ENCODE results near the gene MAP3K12. TPM values are rescaled to one million over a fixed set of nuclear protein-coding genes. Genes with fewer than 3 reads are reported as not detected.
A peak's percentile ranks its signal among the peaks of the same experiment; 100 is the strongest.

Gene MAP3K12
- total RNA-seq, 1 donor from 2014 or later = 6.0 TPM

DNA sequence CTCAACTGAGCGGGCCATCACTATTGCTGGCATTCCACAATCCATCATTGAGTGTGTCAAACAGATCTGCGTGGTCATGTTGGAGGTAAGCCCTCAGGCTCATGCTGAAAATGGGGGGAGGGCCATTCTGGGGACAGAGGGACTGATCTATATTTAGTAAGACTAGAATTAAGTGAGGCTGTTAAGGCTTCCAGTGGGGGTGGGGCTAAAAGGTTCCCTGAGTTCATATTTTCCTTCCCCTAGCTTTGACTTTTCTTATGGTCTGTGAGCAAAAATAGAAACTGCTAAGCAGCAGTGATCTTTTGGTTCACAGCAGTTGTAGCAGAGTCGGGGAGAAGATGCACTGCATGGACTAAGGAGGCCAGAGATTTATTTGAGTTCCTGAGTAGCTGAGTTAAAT, 38.2 kb downstream of the MAP3K12 start:
- no peaks in the 10 kb centered on the region for H3K9me3 Mint-ChIP-seq
- intact Hi-C loops (cut with micrococcal nuclease) = no loop called here
- H3K27ac Mint-ChIP-seq = no peak overlapping the region
- H3K27me3 Mint-ChIP-seq = no peaks in the 10 kb centered on the region
- peaks cover 93% of the 10 kb centered on the region for H3K36me3 Mint-ChIP-seq (ENCODE audit: low read depth)
- no peak for DNase-seq
- POLR2A ChIA-PET = interaction anchor here (1.0 to 1.2 kb wide), 2 partner anchors 8 to 14 kb away, joined by 4 to 7 read pairs; no protein-coding TSS in a partner anchor
- CTCF ChIA-PET = no interaction called here
- TF ChIP-seq, protein P1, sequence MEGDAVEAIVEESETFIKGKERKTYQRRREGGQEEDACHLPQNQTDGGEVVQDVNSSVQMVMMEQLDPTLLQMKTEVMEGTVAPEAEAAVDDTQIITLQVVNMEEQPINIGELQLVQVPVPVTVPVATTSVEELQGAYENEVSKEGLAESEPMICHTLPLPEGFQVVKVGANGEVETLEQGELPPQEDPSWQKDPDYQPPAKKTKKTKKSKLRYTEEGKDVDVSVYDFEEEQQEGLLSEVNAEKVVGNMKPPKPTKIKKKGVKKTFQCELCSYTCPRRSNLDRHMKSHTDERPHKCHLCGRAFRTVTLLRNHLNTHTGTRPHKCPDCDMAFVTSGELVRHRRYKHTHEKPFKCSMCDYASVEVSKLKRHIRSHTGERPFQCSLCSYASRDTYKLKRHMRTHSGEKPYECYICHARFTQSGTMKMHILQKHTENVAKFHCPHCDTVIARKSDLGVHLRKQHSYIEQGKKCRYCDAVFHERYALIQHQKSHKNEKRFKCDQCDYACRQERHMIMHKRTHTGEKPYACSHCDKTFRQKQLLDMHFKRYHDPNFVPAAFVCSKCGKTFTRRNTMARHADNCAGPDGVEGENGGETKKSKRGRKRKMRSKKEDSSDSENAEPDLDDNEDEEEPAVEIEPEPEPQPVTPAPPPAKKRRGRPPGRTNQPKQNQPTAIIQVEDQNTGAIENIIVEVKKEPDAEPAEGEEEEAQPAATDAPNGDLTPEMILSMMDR (IDR thresholded peaks at IDR 0.05) = no peak
- no peak for ATAC-seq (ENCODE audit: low read depth)
- no peak overlapping the region for H3K4me3 Mint-ChIP-seq
- H3K4me1 Mint-ChIP-seq = peaks cover 13% of the 10 kb centered on the region

DNA sequence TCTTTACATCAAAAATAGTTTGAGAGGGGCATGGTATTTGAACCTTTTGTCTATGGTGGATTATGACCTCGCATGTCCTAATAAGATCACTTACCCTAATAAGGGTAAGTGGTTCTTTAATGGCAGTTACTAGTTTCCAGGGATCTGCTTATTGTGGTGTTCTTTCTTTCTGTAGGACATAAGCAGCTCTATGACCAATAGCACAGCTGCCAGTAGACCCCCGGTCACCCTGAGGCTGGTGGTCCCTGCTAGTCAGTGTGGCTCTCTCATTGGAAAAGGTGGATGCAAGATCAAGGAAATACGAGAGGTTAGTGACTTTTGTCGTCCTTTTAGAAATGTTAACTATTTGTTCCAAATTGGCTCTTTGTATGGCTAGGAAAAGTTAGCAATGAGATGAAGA, 40.2 kb downstream of the MAP3K12 start:
- intact Hi-C loops (cut with micrococcal nuclease) = loop anchor here (2.0 kb wide), 1 partner anchor 14 kb away; no protein-coding TSS in a partner anchor
- no peak for ATAC-seq (ENCODE audit: low read depth)
- ChIA-PET POLR2A (interaction anchor here (0.5 to 1.1 kb wide), 9 partner anchors 8 to 1416 kb away, joined by 3 to 11 read pairs (median 4); partner anchors contain the start of genes PRR13 and TARBP2), CTCF (no interaction called here)
- Mint-ChIP-seq H3K27me3 (no peaks in the 10 kb centered on the region), H3K4me3 (no peak overlapping the region), H3K36me3 (ENCODE audit: low read depth) (peaks cover 93% of the 10 kb centered on the region), H3K9me3 (no peaks in the 10 kb centered on the region), H3K4me1 (peaks cover 15% of the 10 kb centered on the region), H3K27ac (no peak overlapping the region)
- DNase-seq = no peak
- TF ChIP-seq, protein P1 (IDR thresholded peaks at IDR 0.05) = no peak

DNA sequence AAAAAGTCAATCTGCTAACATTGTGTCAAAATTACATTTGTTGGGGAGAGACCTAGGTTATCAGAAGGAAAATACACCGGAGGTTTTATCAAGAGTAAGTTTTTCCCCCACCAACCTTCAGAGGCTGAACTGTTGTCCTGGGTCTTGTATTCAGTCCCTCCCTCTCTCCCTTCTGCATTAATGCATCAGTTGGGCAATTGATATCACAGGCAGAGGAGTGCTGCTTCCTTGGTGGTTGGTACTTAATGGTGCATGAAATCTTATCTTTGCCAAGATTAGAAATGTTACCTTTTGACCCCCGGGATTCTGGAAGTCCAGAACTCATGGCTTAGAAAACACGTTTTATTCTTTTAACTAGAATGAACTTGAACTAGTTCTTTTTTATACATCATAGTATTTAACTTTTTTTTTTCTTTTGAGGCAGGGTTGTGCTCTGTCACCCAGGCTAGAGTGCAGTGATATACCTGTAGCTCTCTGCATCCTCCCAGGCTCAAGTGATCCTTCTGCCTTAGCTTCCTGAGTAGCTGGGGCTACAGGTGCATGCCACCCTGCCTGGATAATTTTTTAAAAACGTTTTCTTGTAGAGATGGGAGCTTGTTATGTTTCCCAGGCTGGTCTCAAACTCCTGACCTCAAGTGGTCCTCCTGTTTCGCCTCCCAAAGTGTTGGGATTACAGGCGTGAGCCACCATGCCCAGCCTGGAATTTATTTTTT, 42.4 kb downstream of the MAP3K12 start:
- ATAC-seq (ENCODE audit: low read depth) = no peak
- intact Hi-C loops (cut with micrococcal nuclease) = no loop called here
- H3K36me3 Mint-ChIP-seq (ENCODE audit: low read depth) = peaks cover 86% of the 10 kb centered on the region
- no peaks in the 10 kb centered on the region for H3K27me3 Mint-ChIP-seq
- no peaks in the 10 kb centered on the region for H3K9me3 Mint-ChIP-seq
- CTCF ChIA-PET = no interaction called here
- no peak overlapping the region for H3K27ac Mint-ChIP-seq
- POLR2A ChIA-PET = interaction anchor here (2.0 kb wide), 1 partner anchor 44 kb away, joined by 7 read pairs; the partner anchor contains the start of gene TARBP2
- peaks cover 29% of the 10 kb centered on the region for H3K4me1 Mint-ChIP-seq
- no peak overlapping the region for H3K4me3 Mint-ChIP-seq
- no peak for DNase-seq
- TF ChIP-seq, protein P1 (IDR thresholded peaks at IDR 0.05) = no peak

DNA sequence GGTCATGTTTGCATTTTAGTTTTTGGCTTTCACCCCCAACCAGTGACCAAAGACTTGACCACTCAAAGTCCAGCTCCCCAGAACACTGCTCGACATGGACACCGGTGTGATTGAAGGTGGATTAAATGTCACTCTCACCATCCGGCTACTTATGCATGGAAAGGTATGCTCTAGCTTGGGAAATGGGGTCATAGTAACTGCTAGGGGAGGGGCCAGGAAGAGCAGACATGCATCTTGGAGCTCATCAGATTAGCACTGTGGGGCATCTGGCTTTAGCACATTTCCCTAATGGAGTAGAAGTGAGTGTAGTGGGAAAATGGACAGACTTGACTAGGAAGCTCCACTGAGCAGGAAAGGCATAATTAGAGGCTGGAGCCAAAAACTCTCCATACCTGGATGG, 44.6 kb downstream of the MAP3K12 start:
- CTCF ChIA-PET = interaction anchor here (1.6 kb wide), 1 partner anchor 27 kb away, joined by 4 read pairs; no protein-coding TSS in a partner anchor
- POLR2A ChIA-PET = interaction anchor here (0.6 to 1.4 kb wide), 4 partner anchors 13 to 154 kb away, joined by 3 to 9 read pairs (median 6); partner anchors contain the start of gene PRR13
- ATAC-seq (ENCODE audit: low read depth) (no peak), DNase-seq (no peak)
- intact Hi-C loops (cut with micrococcal nuclease) = no loop called here
- Mint-ChIP-seq H3K27ac (peak overlapping the region; percentile 46), H3K4me1 (peaks cover 28% of the 10 kb centered on the region), H3K27me3 (no peaks in the 10 kb centered on the region), H3K36me3 (ENCODE audit: low read depth) (peaks cover 68% of the 10 kb centered on the region), H3K9me3 (no peaks in the 10 kb centered on the region), H3K4me3 (peak overlapping the region; percentile 99)
- TF ChIP-seq, protein P1 (IDR thresholded peaks at IDR 0.05) = no peak

DNA sequence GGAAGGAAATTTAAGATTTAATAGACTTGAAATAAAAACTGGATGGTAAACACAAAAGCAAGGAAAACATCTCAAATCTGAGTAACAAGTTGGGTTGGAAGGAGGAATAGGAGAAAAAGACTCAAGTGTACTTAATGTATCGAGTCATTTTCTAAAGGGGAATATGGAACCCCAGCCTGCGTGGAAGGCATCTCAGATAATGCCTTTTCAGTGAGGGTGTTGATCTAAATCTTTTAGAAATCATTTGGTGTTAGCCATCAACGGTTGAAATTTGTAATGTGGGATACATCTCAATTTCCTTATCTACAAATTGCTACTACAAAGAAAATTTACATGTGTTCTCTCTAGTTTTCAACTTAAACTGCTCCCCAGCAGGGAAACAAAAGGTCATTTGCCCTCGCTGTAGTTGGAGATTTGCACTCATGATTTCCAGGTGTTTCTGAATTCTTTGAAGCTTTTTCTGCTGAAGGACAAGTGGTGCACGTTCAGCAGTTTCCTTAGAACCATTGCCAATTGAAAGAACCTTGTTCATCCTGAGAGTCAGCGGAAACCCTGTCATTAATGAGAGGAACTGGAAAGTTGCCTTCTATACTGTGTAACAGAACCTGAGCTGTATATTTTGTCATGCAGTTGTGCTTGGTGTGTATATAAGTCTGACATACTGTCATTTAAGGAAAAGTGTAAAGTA, 45.2 kb downstream of the MAP3K12 start:
- peak overlapping the region; percentile 99 for H3K27ac Mint-ChIP-seq
- no peaks in the 10 kb centered on the region for H3K9me3 Mint-ChIP-seq
- peaks cover 63% of the 10 kb centered on the region for H3K36me3 Mint-ChIP-seq (ENCODE audit: low read depth)
- peak overlapping the region; percentile 99 for H3K4me3 Mint-ChIP-seq
- no peaks in the 10 kb centered on the region for H3K27me3 Mint-ChIP-seq
- ATAC-seq (ENCODE audit: low read depth) (no peak), DNase-seq (no peak)
- TF ChIP-seq, protein P1 (IDR thresholded peaks at IDR 0.05) = no peak
- peaks cover 28% of the 10 kb centered on the region for H3K4me1 Mint-ChIP-seq
- ChIA-PET POLR2A (interaction anchor here (0.6 to 1.6 kb wide), 5 partner anchors 13 to 55 kb away, joined by 3 to 9 read pairs (median 5); partner anchors contain the start of gene PRR13), CTCF (interaction anchor here (1.6 to 1.9 kb wide), 2 partner anchors 28 to 55 kb away, joined by 4 read pairs; no protein-coding TSS in a partner anchor)
- intact Hi-C loops (cut with micrococcal nuclease) = loop anchor here (2.0 kb wide), 1 partner anchor 273 kb away; the partner anchor contains the start of genes CSAD and ZNF740
